M059J (cell line): ENCODE data around the gene MBTPS2. TPM values are rescaled to one million over a fixed set of nuclear protein-coding genes. Genes with fewer than 3 reads are reported as not detected.

Experiments used
- DNase-seq: peaks from one replicate; pipeline ENCODE4 v3.0.0-alpha.2; 2012; ENCODE audit warnings: low read depth
- total RNA-seq: library from RNA; depleted of rRNA; stranded (reverse); fragments of >200 nt; shearing (Covaris generic); gene quantifications from 2 replicates; pipeline ENCODE4 v1.2.3, GENCODE V29; 2014; rRNA removed

The MBTPS2 gene
- total RNA-seq, 1 experiment from 2014 or later: 15.5 TPM

DNA sequence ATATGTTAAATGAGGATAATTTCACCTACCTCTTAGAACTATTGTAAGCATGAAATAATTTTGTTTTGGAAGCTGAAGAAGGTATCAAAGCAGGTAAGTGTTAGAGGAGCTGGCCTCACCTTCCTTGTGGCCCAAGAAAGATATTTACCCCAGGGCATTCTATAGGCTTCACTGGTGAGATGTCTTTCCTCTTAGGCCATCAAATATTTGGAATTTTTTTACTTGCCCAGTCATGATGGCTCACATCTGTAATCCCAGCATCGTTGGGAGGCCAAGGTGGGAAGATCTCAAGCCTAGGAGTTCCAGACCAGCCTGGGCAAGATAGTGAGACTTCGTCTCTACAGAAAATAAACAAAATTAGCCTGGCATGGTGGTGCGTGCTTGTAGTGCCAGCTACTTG, 95.0 kb downstream of the MBTPS2 start:
- DNase-seq: peak; percentile 60

Other genes starting within 250 kb of the MBTPS2 start
- not detected in 2 replicates for gene KLHL34, start 181.3 kb upstream of the MBTPS2 start, total RNA-seq
- 0.42 TPM in 1 of 2 replicates, not detected in the other for gene SMPX, start 81.5 kb upstream of the MBTPS2 start, total RNA-seq
- gene YY2, start 16.4 kb downstream of the MBTPS2 start, total RNA-seq: 0.54 and 1.1 TPM in 2 replicates
- gene SMS, start 101.1 kb downstream of the MBTPS2 start, total RNA-seq: 228 and 301 TPM in 2 replicates
- gene PHEX, start 192.7 kb downstream of the MBTPS2 start, total RNA-seq: 0.12 and 0.37 TPM in 2 replicates